ENCODE results near the gene ATF6.
"Not testable (repeated sequence)": the region's sequence is repeated elsewhere in the genome, so short reads cannot be mapped to it uniquely, and the experiment has no call there.

ATF6 gene

GRCh38 chr1:161733526-161733925, 32.6 kb upstream of the ATF6 start:
- DNase-seq (ENCODE audit: low read depth in 2 of 2), result no peak

GRCh38 chr1:161735837-161736236, 30.3 kb upstream of the ATF6 start:
- no peak for DNase-seq (ENCODE audit: low read depth in 2 of 2)

- DNase-seq (ENCODE audit: low read depth in 2 of 2), result no peak
These were observed 29.7 kb upstream of the ATF6 start for GRCh38 chr1:161736335-161736969.

GRCh38 chr1:161737625-161738024, 28.5 kb upstream of the ATF6 start:
- DNase-seq (ENCODE audit: low read depth in 2 of 2), result no peak

GRCh38 chr1:161738627-161739287, 27.4 kb upstream of the ATF6 start:
- DNase-seq (ENCODE audit: low read depth in 2 of 2), result no peak

GRCh38 chr1:161739865-161740566, 26.1 kb upstream of the ATF6 start:
- no peak for DNase-seq (ENCODE audit: low read depth in 2 of 2)

- DNase-seq (ENCODE audit: low read depth in 2 of 2), result no peak
These were observed 25.2 kb upstream of the ATF6 start for GRCh38 chr1:161740921-161741320.

- DNase-seq (ENCODE audit: low read depth in 2 of 2), result no peak
These were observed 22.9 kb upstream of the ATF6 start for GRCh38 chr1:161743231-161743630.

GRCh38 chr1:161747801-161748200, 18.3 kb upstream of the ATF6 start:
- DNase-seq (ENCODE audit: low read depth in 2 of 2), result no peak

- peak; percentile 59 to 67 for DNase-seq (ENCODE audit: low read depth in 2 of 2)
These were observed 16.4 kb upstream of the ATF6 start, which contains the start of gene DUSP12 for GRCh38 chr1:161749509-161750407. DUSP12 (plus strand) TSS chr1:161749786; CDS start chr1:161749802, 16 bp downstream.

GRCh38 chr1:161763522-161764098, 2.5 kb upstream of the ATF6 start:
- no peak for DNase-seq (ENCODE audit: low read depth in 2 of 2)

GRCh38 chr1:161768461-161768860, 2.3 kb downstream of the ATF6 start:
- no peak for DNase-seq (ENCODE audit: low read depth in 2 of 2)

GRCh38 chr1:161768986-161769672, 3.0 kb downstream of the ATF6 start:
- no peak for DNase-seq (ENCODE audit: low read depth in 2 of 2)

- not testable (repeated sequence) for DNase-seq (ENCODE audit: low read depth in 2 of 2)
These were observed 3.5 kb downstream of the ATF6 start for GRCh38 chr1:161769673-161770045.

GRCh38 chr1:161770250-161770649, 4.1 kb downstream of the ATF6 start:
- DNase-seq (ENCODE audit: low read depth in 2 of 2), result no peak

GRCh38 chr1:161771161-161771560, 5.0 kb downstream of the ATF6 start:
- DNase-seq (ENCODE audit: low read depth in 2 of 2), result no peak

GRCh38 chr1:161771973-161772372, 5.9 kb downstream of the ATF6 start:
- DNase-seq (ENCODE audit: low read depth in 2 of 2), result no peak

- no peak for DNase-seq (ENCODE audit: low read depth in 2 of 2)
These were observed 6.3 kb downstream of the ATF6 start for GRCh38 chr1:161772397-161772796.

- DNase-seq (ENCODE audit: low read depth in 2 of 2), result no peak
These were observed 7.7 kb downstream of the ATF6 start for GRCh38 chr1:161773791-161774190.

GRCh38 chr1:161777261-161777660, 11.1 kb downstream of the ATF6 start:
- DNase-seq (ENCODE audit: low read depth in 2 of 2), result no peak

GRCh38 chr1:161778522-161778921, 12.4 kb downstream of the ATF6 start:
- no peak for DNase-seq (ENCODE audit: low read depth in 2 of 2)

Measured in stimulated activated CD4-positive, alpha-beta T cell treated with anti-CD3 and anti-CD28 coated beads, Interleukin-1b, Interleukin-23, amount 100 ng/mL, for 1 hour (primary cell).